Pancreas (tissue), 10 donors: ENCODE data around the gene MYPN. TPM values are rescaled to one million over a fixed set of nuclear protein-coding genes. Genes with fewer than 3 reads are reported as not detected.

ENCODE experiments used
- ATAC-seq, 4 donors: fragments of 200-7000 bp; cut with Tn5 transposase; one replicate each; pipeline versions ENCODE4 v1.8.0 to v1.9.1; 2020; ENCODE audit warnings: mild to moderate bottlenecking in 4 of 4, moderate library complexity in 4 of 4
- DNase-seq, 6 donors: peaks; one replicate each; pipeline ENCODE4 v3.0.0-alpha.2; 2020
- FAIRE-seq: peaks from 2 replicates; lab custom pipeline; 2012; peaks lifted over from hg19 to GRCh38; lab: Jason Lieb, UNC
- H3K27ac ChIP-seq, 4 donors: fragments of 200-600 bp; sonication (generic); 1 replicate in 3 of 4; 2 replicates in 1 of 4; pipeline versions ENCODE4 v1.5.0 to v1.8.0; 2020
- H3K27me3 ChIP-seq, 4 donors: fragments of 200-600 bp; one replicate each; pipeline ENCODE4 v1.8.0; 2021
- H3K36me3 ChIP-seq, 3 donors: fragments of 200-600 bp; sonication (generic) in 1 of 3; one replicate each; pipeline versions ENCODE4 v1.5.0 to v1.8.0; 2020 to 2021
- H3K4me1 ChIP-seq, 3 donors: fragments of 200-600 bp; one replicate each; pipeline ENCODE4 v1.8.0; 2021
- H3K4me3 ChIP-seq, 4 donors: fragments of 200-600 bp; sonication (generic) in 2 of 4; one replicate each; pipeline versions ENCODE4 v1.5.0 to v1.8.0; 2020 to 2021
- H3K9me3 ChIP-seq, 4 donors: fragments of 200-600 bp; one replicate each; pipeline ENCODE4 v1.8.0; 2021
- CTCF ChIP-seq, 4 donors: fragments of 200-600 bp; sonication (generic) in 3 of 4; IDR thresholded peaks; one replicate each; pipeline versions ENCODE4 v1.5.0 to v1.8.0; 2021; ENCODE audit warnings: antibody characterized with exemption in 4 of 4
- WGBS, 2 donors: extraction: QIAGEN DNeasy Blood & Tissue Kit; methylation state at CpG; one replicate each; pipeline ENCODE4 v1.1.7; 2013; 5-methylcytosine and 5-hydroxymethylcytosine counted together
- intact Hi-C, 3 donors: fragments of 100-400 bp; cut with DNase I; formaldehyde crosslinking; loops; one replicate each; pipeline versions ENCODE4 v1.11.1 to v1.14.2; 2022
- polyA plus RNA-seq, 2 donors: library from polyadenylated mRNA; stranded (reverse); fragments of 200-250 nt; gene quantifications; one replicate each; pipeline ENCODE4 v1.2.3, GENCODE V29; 2013
- total RNA-seq, 6 donors: library from RNA; stranded (reverse); fragmentation: NEBNext Ultra II Directional in 4 of 6; extraction: Animal tissue kit (Norgen Biotek cat#: 25700) in 4 of 6; gene quantifications; one replicate each; pipeline versions ENCODE4 v1.2.1 to v1.2.4, GENCODE V29; 2021 to 2023
- donor health status: healthy with polysubstance abuse.
- donor health status: DM: no; HTN: no; CAD: no; lungs with moderate emphysema.
- donor health status: DM: no; HTN: no; CAD: no.
- donor health status: control.
- donor health status: control.
- donor health status: Bipolar disorder and iron deficiency.
- donor health status: DM: yes; HTN: yes; CAD: no.
- donor health status: DM: no; HTN: no; CAD: no.
- donor health status: DM: no; HTN: no; CAD: no.
- donor health status: DM: yes; HTN: yes; CAD: no.

The MYPN gene
- total and polyA plus RNA-seq, 8 donors: 0.16 to 0.83 (median 0.37) TPM

- FAIRE-seq (no peak), DNase-seq (no peak), ATAC-seq (no peak)
- no peak overlapping the region for H3K4me3 ChIP-seq
- intact Hi-C loops: no loop called here
- no peaks in the 10 kb centered on the region for H3K27me3 ChIP-seq
- H3K4me1 ChIP-seq: no peaks in the 10 kb centered on the region
- no peak overlapping the region for H3K27ac ChIP-seq
- H3K9me3 ChIP-seq: no peaks in the 10 kb centered on the region
- no peaks in the 10 kb centered on the region for H3K36me3 ChIP-seq
- WGBS, 2 donors: 67 to 93% methylated on average over 3 of the region's 3 CpGs
- no peak for TF ChIP-seq CTCF (IDR thresholded peaks at IDR 0.05)
These were observed 57.7 kb downstream of the MYPN start for GRCh38 chr10:68166871-68167585.

GRCh38 chr10:68167586-68168189 is 58.4 kb downstream of the MYPN start:
- Histone ChIP-seq H3K9me3 (no peaks in the 10 kb centered on the region), H3K36me3 (no peaks in the 10 kb centered on the region), H3K27ac (no peak overlapping the region), H3K4me3 (no peak overlapping the region), H3K27me3 (no peaks in the 10 kb centered on the region), H3K4me1 (no peaks in the 10 kb centered on the region)
- no peak for TF ChIP-seq CTCF (IDR thresholded peaks at IDR 0.05)
- DNase-seq: no peak
- no peak for FAIRE-seq
- ATAC-seq: no peak
- 94 to 97% methylated on average over 6 of the region's 6 CpGs for WGBS, 2 donors
- intact Hi-C loops: no loop called here

GRCh38 chr10:68171539-68172080 is 62.3 kb downstream of the MYPN start:
- no peak for ATAC-seq
- Histone ChIP-seq H3K27me3 (no peaks in the 10 kb centered on the region), H3K4me3 (no peak overlapping the region), H3K4me1 (no peaks in the 10 kb centered on the region), H3K36me3 (no peaks in the 10 kb centered on the region), H3K9me3 (no peaks in the 10 kb centered on the region), H3K27ac (no peak overlapping the region)
- WGBS, 2 donors: 84 to 87% methylated on average over 1 of the region's 1 CpG
- no peak for TF ChIP-seq CTCF (IDR thresholded peaks at IDR 0.05)
- no peak for DNase-seq
- FAIRE-seq: no peak
- intact Hi-C loops: no loop called here

- FAIRE-seq (no peak), ATAC-seq (no peak), DNase-seq (no peak)
- Histone ChIP-seq H3K9me3 (no peaks in the 10 kb centered on the region), H3K4me1 (no peaks in the 10 kb centered on the region), H3K4me3 (no peak overlapping the region), H3K27ac (no peak overlapping the region), H3K36me3 (no peaks in the 10 kb centered on the region), H3K27me3 (no peaks in the 10 kb centered on the region)
- WGBS, 2 donors: 92% methylated on average over 2 of the region's 2 CpGs
- intact Hi-C loops: no loop called here
- TF ChIP-seq CTCF (IDR thresholded peaks at IDR 0.05): no peak
These were observed 63.0 kb downstream of the MYPN start for GRCh38 chr10:68172324-68172723.

- WGBS, 2 donors: 27 to 33% methylated on average over 1 of the region's 1 CpG
- H3K36me3 ChIP-seq: no peaks in the 10 kb centered on the region
These were observed 66.7 kb downstream of the MYPN start for GRCh38 chr10:68175949-68176348.

More at GRCh38 chr10:68175949-68176348, 66.7 kb downstream of the MYPN start:
- Histone ChIP-seq H3K27me3 (no peaks in the 10 kb centered on the region), H3K4me3 (no peak overlapping the region), H3K27ac (no peak overlapping the region), H3K9me3 (no peaks in the 10 kb centered on the region), H3K4me1 (no peaks in the 10 kb centered on the region)
- DNase-seq: no peak
- no peak for FAIRE-seq
- no peak for TF ChIP-seq CTCF (IDR thresholded peaks at IDR 0.05)
- intact Hi-C loops: no loop called here
- ATAC-seq: no peak
